ENCODE measurements around the gene COL1A1. TPM values are rescaled to one million over a fixed set of nuclear protein-coding genes. Genes with fewer than 3 reads are reported as not detected.

COL1A1 gene
- total RNA-seq, 1 experiment from 2014 or later = 104 TPM

DNA sequence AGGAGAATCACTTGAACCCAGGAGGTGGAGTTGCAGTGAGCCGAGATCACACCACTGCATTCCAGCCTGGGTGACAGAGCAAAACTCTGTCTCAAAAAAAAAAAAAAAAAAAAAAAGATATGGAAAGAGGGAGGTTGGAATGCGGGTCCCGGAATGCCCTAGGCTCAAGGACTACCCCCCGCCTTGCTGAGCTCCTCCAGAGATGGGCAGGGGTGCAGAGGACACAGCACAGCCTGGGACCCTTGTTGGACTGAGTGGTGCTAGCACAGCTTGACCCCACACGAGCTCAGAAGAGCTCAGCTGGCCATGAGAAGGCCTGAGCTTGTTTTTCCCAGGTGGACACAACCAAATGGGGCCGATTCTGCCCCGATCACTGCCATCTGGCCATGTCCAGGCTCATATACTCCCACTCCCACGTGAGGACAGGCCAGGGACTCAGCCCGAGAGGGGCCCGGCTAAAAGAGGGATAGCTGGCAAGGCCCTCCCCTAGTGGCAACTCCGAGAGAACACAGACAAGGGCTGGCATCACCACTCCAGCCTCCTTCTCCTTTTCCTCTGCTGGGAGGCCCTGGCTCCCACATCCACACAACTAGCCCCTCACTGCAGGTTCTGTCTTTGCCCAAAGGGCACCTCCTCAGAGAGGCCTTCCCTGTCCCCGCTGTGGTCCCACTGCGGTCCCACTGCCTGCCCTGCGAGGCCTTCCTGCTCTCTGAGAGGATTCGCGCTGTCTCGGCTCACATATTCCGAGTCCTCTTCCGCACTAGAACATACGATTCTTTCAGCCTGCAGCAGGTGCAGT, 24.7 kb downstream of the COL1A1 start:
- Histone ChIP-seq H4K20me1 (ENCODE audit: control insufficient read depth, insufficient read depth, insufficient read length) (no peaks in the 10 kb centered on the region), H3K9me3 (ENCODE audit: control insufficient read depth, low read depth, low read length) (no peaks in the 10 kb centered on the region), H3K4ac (ENCODE audit: low read depth, low read length) (no peak overlapping the region), H2AK5ac (ENCODE audit: insufficient read length, low read length) (no peak overlapping the region), H3K27ac (ENCODE audit: insufficient read length, low read depth, low read length) (no peak overlapping the region), H3K79me2 (ENCODE audit: insufficient read depth, low read length) (no peaks in the 10 kb centered on the region), H3K56ac (ENCODE audit: insufficient read length, low read depth, low read length) (no peak overlapping the region), H3K14ac (ENCODE audit: insufficient read depth, low read length) (no peak overlapping the region), H2AFZ (ENCODE audit: low read length) (no peak overlapping the region), H4K5ac (ENCODE audit: insufficient read length, low read depth, low read length) (no peak overlapping the region), H4K91ac (ENCODE audit: insufficient read length, low read depth, low read length) (no peak overlapping the region), H4K8ac (replicated peaks; ENCODE audit: insufficient read length, low read depth, low read length) (no peak overlapping the region), H3K23me2 (ENCODE audit: insufficient read length, low read depth, low read length, poor library complexity, severe bottlenecking) (peaks cover 4% of the 10 kb centered on the region), H2BK120ac (ENCODE audit: low read depth, low read length, poor library complexity, severe bottlenecking) (no peak overlapping the region), H2BK15ac (ENCODE audit: low read depth, low read length) (no peak overlapping the region), H3T11ph (ENCODE audit: low read length) (no peak overlapping the region), H3K27me3 (ENCODE audit: insufficient read depth, low read length) (no peaks in the 10 kb centered on the region), H3K4me2 (ENCODE audit: insufficient read depth, insufficient read length, low read length) (no peak overlapping the region), H3K79me1 (ENCODE audit: insufficient read depth, low read depth, low read length, poor library complexity, severe bottlenecking) (no peaks in the 10 kb centered on the region), H2BK12ac (ENCODE audit: insufficient read length, low read depth, low read length) (no peak overlapping the region), H3K23ac (ENCODE audit: insufficient read length, low read depth, low read length) (no peak overlapping the region), H3K9ac (ENCODE audit: extremely low read depth, insufficient read length, low read length) (no peak overlapping the region), H2BK5ac (ENCODE audit: insufficient read length, low read length) (no peak overlapping the region), H3K18ac (ENCODE audit: insufficient read length, low read depth, low read length) (no peak overlapping the region), H3K4me1 (ENCODE audit: insufficient read depth, low read length) (peaks cover 2% of the 10 kb centered on the region; the same call in 1 of the 2 replicates), H2BK20ac (ENCODE audit: low read depth, low read length, poor library complexity, severe bottlenecking) (no peak overlapping the region)
- Mint-ChIP-seq H3K36me3 (ENCODE audit: insufficient read depth in 1 of 3, low read depth in 3 of 3) (no peaks in the 10 kb centered on the region), H3K4me3 (no peak overlapping the region), H3K4me1 (peaks cover 30 to 38% of the 10 kb centered on the region in 2 experiments), H3K9me3 (no peaks in the 10 kb centered on the region; a peak in 1 of 5 replicates), H3K27me3 (ENCODE audit: low read depth) (peaks cover 3% of the 10 kb centered on the region), H3K27ac (no peak overlapping the region)
- DNase-seq = no peak
- WGBS (ENCODE audit: extremely low coverage, insufficient read length, low lambda C conversion rate) = no CpG with 5 or more reads among the region's 20 CpGs
- peak; percentile 30; the same call in 1 of the 3 replicates for TF ChIP-seq CTCF (conservative IDR thresholded peaks at IDR 0.05)

All from H9 (cell line).